ENCODE results near the gene SLC5A11. TPM values are rescaled to one million over a fixed set of nuclear protein-coding genes. Genes with fewer than 3 reads are reported as not detected.

Gene SLC5A11
- total RNA-seq, 1 donor from 2014 or later, result 0.27 TPM

DNA sequence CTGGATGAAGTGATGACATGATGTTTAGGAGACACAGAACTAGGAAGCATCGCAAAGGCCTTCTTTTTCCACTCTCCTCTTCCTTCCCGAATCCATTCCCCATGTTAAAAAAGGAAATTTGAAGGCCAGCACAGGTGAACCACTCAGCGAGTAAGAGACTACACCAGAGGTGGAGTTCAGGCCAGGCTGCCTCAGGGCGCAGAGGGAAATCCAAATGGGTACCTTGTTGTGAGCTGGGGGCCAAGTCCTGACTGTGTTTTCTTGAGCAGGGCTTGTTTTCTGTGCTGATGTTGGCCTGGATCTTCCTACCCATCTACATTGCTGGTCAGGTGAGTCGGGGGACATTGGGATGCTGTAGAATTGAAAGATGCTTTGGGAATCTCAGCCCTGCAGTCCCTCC is 26.1 kb downstream of the SLC5A11 start:
- no peaks in the 10 kb centered on the region for H3K27me3 ChIP-seq (ENCODE audit: low read depth)

DNA sequence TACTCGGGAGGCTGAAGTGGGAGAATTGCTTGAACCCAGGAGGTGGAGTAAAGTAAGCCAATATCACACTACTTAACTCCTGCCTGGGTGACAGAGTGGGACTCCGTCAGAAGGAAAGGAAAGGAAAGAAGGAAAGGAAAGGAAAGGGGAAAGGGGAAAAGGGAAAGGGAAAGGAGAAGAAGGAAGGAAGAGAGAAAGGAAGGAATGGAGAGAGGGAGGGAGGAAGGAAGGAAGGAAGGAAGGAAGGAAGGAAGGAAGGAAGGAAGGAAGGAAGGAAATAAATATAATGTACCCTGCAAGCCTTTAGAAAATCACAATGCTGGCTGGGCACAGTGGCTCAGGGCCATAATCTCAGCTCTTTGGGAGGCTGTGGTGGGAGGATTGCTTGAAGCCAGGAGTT is 27.3 kb downstream of the SLC5A11 start:
- no peak overlapping the region for H3K27ac ChIP-seq
- no peaks in the 10 kb centered on the region for H3K4me1 ChIP-seq
- H3K36me3 ChIP-seq, result no peaks in the 10 kb centered on the region
- no peaks in the 10 kb centered on the region for H3K9me3 ChIP-seq
- no peak for ATAC-seq
- intact Hi-C loops (cut with DNase I), result no loop called here
- DNase-seq, result no peak
- H3K27me3 ChIP-seq (ENCODE audit: low read depth), result no peaks in the 10 kb centered on the region
- H3K4me3 ChIP-seq, result no peak overlapping the region
- TF ChIP-seq, protein P1, sequence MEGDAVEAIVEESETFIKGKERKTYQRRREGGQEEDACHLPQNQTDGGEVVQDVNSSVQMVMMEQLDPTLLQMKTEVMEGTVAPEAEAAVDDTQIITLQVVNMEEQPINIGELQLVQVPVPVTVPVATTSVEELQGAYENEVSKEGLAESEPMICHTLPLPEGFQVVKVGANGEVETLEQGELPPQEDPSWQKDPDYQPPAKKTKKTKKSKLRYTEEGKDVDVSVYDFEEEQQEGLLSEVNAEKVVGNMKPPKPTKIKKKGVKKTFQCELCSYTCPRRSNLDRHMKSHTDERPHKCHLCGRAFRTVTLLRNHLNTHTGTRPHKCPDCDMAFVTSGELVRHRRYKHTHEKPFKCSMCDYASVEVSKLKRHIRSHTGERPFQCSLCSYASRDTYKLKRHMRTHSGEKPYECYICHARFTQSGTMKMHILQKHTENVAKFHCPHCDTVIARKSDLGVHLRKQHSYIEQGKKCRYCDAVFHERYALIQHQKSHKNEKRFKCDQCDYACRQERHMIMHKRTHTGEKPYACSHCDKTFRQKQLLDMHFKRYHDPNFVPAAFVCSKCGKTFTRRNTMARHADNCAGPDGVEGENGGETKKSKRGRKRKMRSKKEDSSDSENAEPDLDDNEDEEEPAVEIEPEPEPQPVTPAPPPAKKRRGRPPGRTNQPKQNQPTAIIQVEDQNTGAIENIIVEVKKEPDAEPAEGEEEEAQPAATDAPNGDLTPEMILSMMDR (IDR thresholded peaks at IDR 0.05), result no peak

More for the DNA sequence above, 26.1 kb downstream of the SLC5A11 start:
- Histone ChIP-seq H3K4me3 (no peak overlapping the region), H3K4me1 (no peaks in the 10 kb centered on the region), H3K36me3 (no peaks in the 10 kb centered on the region), H3K9me3 (no peaks in the 10 kb centered on the region), H3K27ac (no peak overlapping the region)
- no peak for DNase-seq
- ATAC-seq, result no peak
- intact Hi-C loops (cut with DNase I), result no loop called here
- TF ChIP-seq, protein P1 (IDR thresholded peaks at IDR 0.05), result no peak

DNA sequence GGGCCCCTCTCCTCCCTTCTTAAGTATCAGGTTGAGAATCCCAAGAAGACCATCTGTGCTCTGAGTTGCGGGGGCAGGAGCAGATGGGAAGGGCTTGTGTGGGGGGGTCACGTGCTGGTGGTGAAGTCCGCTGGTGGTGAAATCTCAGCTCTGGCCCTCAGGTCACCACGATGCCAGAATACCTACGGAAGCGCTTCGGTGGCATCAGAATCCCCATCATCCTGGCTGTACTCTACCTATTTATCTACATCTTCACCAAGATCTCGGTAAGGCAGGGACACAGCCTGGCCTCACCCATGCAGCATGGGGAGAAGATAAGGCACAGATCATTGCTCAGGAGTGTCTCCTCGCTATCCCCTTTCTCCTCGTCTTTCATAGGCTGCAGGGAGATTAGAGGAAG is 29.7 kb downstream of the SLC5A11 start:
- Histone ChIP-seq H3K36me3 (no peaks in the 10 kb centered on the region), H3K4me3 (no peak overlapping the region), H3K9me3 (no peaks in the 10 kb centered on the region), H3K27ac (no peak overlapping the region), H3K27me3 (ENCODE audit: low read depth) (no peaks in the 10 kb centered on the region), H3K4me1 (no peaks in the 10 kb centered on the region)
- intact Hi-C loops (cut with DNase I), result no loop called here
- DNase-seq (no peak), ATAC-seq (no peak)
- TF ChIP-seq, protein P1 (IDR thresholded peaks at IDR 0.05), result no peak

DNA sequence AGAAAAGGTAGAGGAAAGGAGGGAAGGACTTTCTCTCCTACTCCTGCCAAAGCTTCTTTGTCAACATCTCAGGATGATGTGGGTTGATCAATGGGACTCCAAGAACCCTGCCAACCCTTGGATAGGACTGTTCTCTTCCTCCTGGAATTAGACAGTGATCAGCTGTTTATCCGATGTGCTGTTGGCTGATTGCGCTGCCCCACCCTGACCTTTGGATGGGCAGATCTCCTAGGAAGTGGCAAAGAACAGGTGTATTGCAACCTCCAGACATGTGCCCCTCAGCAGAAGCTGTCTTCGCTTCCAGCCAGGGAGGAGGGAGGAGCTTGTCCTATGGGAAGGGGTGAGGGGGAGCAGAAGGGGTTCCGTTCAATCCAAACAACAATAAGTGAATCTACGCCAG is 30.5 kb downstream of the SLC5A11 start:
- no peaks in the 10 kb centered on the region for H3K4me1 ChIP-seq
- H3K27ac ChIP-seq, result no peak overlapping the region
- intact Hi-C loops (cut with DNase I), result no loop called here
- no peaks in the 10 kb centered on the region for H3K9me3 ChIP-seq
- H3K36me3 ChIP-seq, result no peaks in the 10 kb centered on the region
- TF ChIP-seq, protein P1 (IDR thresholded peaks at IDR 0.05), result no peak
- H3K4me3 ChIP-seq, result no peak overlapping the region
- no peaks in the 10 kb centered on the region for H3K27me3 ChIP-seq (ENCODE audit: low read depth)
- ATAC-seq, result no peak
- no peak for DNase-seq

DNA sequence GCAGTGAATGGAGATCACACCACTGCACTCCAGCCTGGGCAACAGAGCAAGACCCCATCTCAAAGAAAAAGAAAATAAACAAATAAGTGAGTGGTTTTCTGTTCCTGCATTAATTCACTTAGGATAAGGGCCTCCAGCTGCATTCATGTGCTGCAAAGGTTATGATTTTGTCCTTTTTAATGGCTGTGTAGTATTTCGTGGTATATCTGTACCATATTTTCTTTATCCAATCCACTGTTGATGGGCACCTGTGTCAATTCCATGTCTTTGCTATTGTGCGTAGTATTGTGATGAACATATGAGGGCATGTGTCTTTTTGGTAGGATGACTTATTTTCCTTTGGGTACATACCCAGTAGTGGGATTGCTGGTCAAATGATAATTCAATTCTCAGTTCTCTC is 33.9 kb downstream of the SLC5A11 start:
- no peak overlapping the region for H3K4me3 ChIP-seq
- DNase-seq (no peak), ATAC-seq (no peak)
- TF ChIP-seq, protein P1 (IDR thresholded peaks at IDR 0.05), result no peak
- no peaks in the 10 kb centered on the region for H3K4me1 ChIP-seq
- H3K27me3 ChIP-seq (ENCODE audit: low read depth), result no peaks in the 10 kb centered on the region
- intact Hi-C loops (cut with DNase I), result no loop called here
- H3K36me3 ChIP-seq, result no peaks in the 10 kb centered on the region
- H3K27ac ChIP-seq, result no peak overlapping the region
- no peaks in the 10 kb centered on the region for H3K9me3 ChIP-seq

DNA sequence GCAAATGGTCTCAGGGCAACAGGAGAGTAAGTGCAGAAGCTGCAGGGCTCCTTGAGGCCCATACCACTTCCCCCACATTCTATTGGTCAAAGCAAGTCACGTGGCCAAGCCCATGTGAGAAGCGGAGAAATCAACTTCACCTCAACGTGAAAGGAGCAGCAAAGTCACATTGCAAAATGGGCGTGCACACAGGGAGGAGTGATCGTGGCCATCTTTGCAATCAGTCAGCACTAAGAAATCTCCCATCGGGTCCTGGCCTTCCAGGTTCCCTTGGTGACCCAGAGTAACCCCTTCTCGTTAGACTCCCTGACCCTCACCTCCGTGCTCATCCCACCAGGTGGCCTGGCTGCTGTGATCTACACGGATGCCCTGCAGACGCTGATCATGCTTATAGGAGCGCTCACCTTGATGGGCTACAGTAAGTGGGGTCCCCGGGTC is 38.0 kb downstream of the SLC5A11 start:
- TF ChIP-seq, protein P1 (IDR thresholded peaks at IDR 0.05), result no peak
- no peak for DNase-seq
- H3K27me3 ChIP-seq (ENCODE audit: low read depth), result no peaks in the 10 kb centered on the region
- no peak overlapping the region for H3K27ac ChIP-seq
- ATAC-seq, result no peak
- no peaks in the 10 kb centered on the region for H3K4me1 ChIP-seq
- no peaks in the 10 kb centered on the region for H3K36me3 ChIP-seq
- intact Hi-C loops (cut with DNase I), result no loop called here
- no peak overlapping the region for H3K4me3 ChIP-seq
- no peaks in the 10 kb centered on the region for H3K9me3 ChIP-seq

Measured in lower lobe of right lung (tissue), 2 donors.